Stimulated activated CD4-positive, alpha-beta T cell treated with anti-CD3 and anti-CD28 coated beads, Interleukin-12 subunit alpha, Interleukin-12 subunit beta, amount 100 ng/mL, for 48 hours (primary cell): Measurements from ENCODE around the gene MN1.

Experiments used
- DNase-seq, 3 donors: peaks; one replicate each; pipeline ENCODE4 v3.0.0-alpha.2; 2020; ENCODE audit warnings: low read depth in 2 of 3, low spot score in 1 of 3

MN1 gene

GRCh38 chr22:27765706-27766291 is 35.8 kb downstream of the MN1 start:
- DNase-seq: no peak

GRCh38 chr22:27764722-27765236 is 36.8 kb downstream of the MN1 start:
- no peak for DNase-seq

DNA sequence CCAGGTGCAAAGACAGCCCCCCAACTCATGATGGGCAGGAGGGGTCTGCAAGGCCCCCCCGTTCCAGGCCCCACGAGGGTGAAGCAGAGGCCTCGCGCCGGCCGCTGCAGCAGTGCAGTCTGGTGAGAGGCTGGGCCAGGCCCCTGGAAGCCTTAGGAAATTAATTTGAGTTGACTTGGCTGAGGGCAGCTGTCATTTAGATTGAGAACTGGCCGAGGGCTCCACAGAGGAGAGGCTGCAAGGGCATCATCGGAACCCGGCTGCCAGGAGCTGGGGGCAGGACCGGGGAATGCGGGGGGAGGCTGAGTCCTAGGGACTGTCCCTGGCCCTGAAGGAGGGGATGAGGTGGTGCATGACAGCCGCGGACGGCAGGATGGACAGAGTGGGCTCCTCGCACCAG is 39.9 kb downstream of the MN1 start:
- DNase-seq: no peak

DNA sequence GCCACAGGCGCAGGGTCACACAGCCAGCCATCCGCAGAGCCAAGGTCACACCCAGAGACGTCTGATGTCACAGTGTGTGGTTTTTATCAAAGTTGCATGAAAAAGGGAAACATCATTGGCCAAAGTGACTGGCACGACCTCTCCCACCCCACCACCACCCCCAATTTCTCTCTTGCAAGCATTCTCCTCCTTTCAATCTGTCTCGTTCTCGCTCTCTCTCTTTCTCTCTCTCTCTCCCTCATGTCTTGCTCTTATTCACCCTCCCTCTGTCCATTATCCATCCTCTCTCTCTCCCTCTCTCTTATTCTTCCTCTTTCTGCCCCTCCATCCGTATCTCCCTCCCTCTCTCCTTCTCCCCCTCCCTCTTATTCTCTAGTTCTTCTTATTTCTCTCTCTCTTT is 40.6 kb downstream of the MN1 start:
- no peak for DNase-seq

- DNase-seq: no peak
These were observed 41.1 kb downstream of the MN1 start for GRCh38 chr22:27760474-27760873.

DNA sequence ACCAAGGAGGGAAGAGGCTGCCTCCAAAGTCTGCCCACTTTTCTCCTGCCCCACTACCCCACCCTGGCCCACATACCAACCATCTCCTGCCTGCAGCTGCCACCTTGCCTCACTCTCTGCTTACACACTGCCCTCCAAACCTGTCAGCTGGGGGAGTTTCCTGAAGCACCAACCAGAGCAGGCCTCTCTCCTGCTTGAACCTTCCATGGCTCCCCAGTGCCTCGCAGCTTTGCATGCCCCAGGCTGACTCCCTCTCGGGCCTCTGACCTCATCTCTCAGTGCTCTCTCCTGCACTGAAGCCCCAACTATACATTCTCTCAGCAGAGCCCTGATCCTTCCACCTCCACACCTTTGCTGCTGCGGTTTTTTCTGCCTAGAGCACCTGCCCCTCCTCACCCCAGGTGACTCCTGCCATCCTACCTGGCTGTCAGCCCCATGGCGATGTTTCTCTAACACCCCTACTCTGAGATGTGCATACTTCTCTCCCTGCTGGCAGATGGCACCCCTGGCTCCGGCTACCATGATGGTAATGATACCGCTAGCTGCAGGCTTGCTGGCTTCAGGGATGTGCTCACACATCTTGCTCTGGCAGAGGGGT is 43.5 kb downstream of the MN1 start:
- no peak for DNase-seq

DNA sequence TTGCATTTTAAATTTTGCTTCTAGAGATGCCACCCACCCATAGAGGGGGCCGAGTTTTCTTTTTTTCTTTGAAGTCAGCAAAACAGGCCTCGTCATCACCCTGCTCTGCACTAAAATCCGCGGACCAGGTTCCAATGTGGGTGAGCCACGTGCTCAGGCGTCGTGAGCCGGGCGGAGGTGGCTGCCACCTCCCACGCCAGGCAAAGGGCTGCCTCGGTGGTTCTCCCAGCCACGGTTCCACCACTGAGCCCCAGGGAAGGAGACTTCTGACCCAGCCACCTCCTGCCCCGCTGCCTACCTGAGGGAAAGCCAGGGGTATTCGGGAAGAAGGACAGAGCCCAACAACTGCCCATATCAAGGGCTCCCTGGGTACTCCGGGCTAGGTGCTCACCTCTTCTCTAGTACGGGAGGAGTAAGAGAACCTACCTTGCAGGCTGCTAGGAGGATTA is 45.3 kb downstream of the MN1 start:
- no peak for DNase-seq

GRCh38 chr22:27755521-27756211 is 45.9 kb downstream of the MN1 start:
- no peak for DNase-seq

GRCh38 chr22:27754888-27755480 is 46.6 kb downstream of the MN1 start:
- no peak for DNase-seq

DNA sequence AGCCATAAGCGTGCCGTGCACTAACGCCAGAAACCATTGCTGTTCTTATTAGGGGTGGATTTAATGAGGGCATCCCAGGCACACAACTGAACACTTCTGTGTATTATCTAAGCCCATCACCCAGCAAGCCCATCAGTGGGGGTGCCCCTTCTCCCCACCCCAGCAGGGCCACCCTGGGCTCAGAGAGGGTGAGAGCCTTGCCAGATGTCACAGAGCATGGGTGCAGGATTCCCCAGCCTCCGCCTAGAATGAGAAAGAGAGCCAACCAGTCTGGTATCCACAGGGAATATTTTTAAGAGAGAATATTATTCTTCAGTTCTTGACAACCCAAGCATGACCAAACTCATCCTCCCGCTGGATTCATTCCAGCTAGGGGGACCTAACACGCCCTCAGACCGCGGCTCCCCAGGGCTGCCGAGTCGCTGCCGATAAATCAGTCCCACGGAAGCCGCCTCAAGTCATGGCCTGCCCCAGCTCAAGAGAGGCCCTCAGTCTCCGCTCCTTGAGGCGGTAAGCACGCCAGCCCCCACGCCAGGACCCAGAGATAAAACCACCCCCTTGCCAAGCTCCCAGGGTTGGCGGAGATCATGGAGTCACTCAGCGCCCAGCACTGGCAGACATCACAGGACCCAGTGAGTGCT is 47.2 kb downstream of the MN1 start:
- no peak for DNase-seq

DNA sequence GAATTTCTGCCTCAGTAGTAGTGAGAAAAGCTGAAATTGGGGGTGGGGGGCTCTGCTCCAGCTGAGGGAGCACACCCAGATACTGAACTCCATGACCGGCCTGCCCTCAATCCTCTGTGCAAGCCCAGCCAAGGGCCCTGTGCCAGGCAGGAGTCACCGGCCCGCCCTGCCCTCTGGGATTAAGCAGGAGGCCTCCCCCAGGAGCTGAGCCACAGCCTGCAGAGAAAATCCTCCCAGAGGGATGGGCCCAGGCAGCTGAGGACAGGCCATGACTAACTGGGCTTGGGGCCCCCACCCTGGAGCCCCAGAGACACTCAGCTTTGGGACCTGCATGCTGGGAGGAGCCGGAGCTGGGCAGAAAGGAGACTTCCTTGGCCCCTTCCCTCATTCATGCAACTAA is 48.8 kb downstream of the MN1 start:
- no peak for DNase-seq

DNA sequence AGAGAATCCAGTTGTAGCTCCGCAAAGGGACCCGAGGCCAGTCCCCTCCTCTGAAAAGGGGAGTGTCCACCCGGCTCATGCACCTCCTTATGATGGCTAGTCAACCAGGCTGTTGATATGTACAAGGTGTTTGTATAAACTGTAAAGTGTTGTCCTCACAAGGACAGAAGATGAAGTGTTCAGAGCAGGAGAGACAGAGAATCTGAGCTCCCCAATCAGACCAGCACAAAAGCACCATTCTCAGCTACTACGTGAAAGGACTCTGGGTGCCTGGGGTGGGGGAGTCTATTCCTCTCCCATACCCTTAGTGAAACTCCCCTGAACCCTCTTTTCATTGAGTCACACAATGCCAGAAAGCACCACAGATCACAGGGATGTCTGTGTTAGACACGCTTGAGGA is 49.4 kb downstream of the MN1 start:
- no peak for DNase-seq

DNA sequence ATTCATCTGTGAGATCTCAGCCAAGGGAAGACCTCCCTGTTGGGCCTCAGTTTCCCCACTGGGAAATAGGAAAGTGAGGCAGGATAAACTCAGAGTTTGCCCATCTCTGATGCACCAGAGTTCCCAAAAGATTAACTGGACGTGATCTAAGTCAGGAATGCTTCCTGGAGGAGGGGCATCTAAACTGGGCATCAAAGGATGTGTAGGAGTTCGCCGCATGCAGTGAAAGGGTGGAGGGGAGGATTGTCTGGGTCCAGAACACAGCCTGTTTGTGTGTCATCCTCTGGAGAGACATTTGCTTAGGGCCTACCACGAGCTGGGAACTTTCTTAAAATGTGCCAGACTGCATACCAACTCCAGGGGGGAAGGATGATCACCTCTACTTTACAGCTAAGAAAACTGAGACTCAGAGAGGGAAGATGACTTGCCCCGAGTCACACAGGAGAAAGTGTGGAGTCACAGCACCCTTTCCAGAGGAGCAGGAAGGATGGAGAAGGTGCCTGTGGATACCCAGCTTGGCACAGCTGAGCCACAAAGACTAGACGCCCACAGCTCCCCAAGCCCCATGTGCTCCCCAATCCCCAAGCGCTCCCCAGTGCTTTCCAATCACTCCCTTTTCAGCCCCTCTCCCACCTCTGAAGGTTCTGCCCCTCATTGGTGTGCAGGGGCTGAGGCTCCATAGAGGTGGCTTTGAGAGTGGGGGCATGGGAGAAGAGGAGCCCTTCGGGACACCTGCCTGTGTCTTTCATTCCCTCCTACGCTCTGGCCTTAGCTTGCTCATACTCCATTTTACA is 50.1 kb downstream of the MN1 start:
- DNase-seq: no peak

GRCh38 chr22:27750584-27751265 is 50.8 kb downstream of the MN1 start:
- DNase-seq: no peak

DNA sequence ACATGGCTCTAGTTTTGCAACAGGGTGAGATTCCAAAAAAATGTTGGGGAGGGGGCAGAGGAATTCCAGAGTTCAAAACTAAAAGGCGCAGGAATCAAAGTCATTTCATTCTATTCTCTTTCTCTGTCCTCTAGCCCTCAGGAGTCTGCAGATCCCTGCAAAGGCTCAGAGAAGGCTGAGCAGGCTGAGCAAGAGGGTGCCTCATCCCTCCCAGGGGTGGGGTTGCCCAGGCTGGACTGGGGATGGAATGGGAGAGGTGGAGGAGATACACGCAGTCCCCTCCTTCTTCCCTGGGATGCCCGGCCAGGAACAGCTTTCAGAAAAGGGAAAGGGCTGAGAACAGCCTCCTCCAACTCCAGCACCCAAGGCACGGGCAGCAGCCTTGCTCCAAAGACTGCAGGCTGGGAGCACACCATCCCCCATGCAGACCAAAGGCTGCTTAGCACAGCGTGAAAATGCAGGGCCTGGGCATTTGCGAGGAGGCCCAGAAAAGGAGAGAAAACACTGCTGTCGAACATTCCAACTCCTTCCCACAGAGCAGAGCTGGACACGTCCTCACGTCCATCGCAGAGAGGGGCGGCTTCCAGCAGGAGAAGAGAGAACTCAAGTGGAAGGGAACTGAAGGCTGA is 51.8 kb downstream of the MN1 start:
- no peak for DNase-seq

DNA sequence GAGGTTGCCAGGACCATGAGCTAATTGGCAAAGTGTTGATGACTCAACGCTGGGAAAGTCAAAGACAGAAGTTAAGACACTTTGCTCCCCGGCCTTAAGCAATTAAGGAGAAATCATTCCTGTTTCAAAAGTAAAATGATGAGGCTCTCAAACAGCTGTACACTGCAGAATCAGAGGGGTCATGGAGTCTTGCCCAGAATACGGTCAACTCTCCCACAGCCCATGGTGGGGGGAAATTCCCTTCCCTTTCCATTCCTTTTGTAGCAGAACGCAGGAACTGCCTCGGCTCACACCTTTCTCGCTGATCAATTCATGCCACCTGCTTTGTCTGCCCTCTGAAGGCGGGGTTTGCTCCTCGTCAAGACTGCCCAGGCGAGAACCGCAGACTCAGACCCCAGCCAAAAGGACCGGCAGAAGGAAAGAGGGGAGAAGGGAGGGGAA is 52.8 kb downstream of the MN1 start:
- DNase-seq: no peak

- no peak for DNase-seq
These were observed 53.2 kb downstream of the MN1 start for GRCh38 chr22:27748349-27748748.

DNA sequence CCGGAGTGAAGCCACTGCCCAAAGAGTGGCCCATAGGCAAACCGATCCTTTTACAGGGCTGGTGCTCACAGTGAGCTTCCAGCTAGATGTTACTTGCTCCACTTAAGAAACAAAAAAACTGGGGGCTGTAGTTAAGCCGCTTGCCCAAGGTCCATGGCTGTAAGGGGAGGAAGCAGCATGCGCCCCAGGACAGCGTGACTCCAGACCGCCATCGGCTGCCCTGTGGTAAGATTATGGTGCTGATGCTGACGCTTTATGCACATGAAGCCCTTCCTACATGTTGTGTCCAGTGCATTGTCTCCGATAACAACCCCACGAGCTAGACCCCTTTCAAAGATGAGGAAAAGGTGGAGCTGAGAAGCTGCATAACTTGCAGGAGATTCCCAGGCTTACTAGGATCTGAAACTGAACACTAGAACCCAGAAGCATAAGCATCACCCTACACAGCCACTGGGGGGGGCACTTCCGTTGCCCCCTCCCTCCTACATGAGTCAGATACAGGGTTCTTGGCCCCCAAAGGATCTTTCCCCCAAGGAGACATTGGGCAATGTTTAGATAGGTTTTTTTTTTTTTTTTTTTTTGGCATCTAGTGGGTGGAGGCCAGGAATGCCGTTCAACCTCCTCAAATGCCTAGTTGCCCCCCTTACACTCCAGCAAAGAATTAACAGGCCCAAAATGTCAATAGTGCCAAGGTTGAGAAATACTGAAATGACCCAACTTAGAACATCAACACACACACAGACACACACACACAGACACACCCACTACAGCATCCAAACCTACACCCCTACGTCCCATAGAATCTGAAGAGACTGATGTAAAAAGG is 53.9 kb downstream of the MN1 start:
- DNase-seq: no peak

- DNase-seq: no peak
These were observed 54.6 kb downstream of the MN1 start for GRCh38 chr22:27746918-27747317.
